GM20000 (cell line): Measurements from ENCODE around the gene RPP14.

Source experiments
- DNase-seq: peaks from one replicate; pipeline ENCODE4 v3.0.0; 2012; ENCODE audit warnings: low spot score
- CTCF ChIP-seq: IDR thresholded peaks from 2 replicates; pipeline ENCODE4 v1.5.1; 2012; ENCODE audit warnings: mild to moderate bottlenecking, control low read depth; ENCODE audit errors: extremely low read depth, missing control alignments

The RPP14 gene

GRCh38 chr3:58325525-58325992 is 19.5 kb downstream of the RPP14 start:
- no peak for TF ChIP-seq CTCF
- no peak for DNase-seq

GRCh38 chr3:58326267-58326900 is 20.3 kb downstream of the RPP14 start:
- no peak for TF ChIP-seq CTCF
- DNase-seq, result no peak

- DNase-seq, result no peak
- TF ChIP-seq CTCF, result no peak
These were observed 23.3 kb downstream of the RPP14 start for GRCh38 chr3:58329150-58329921.

GRCh38 chr3:58329922-58330413 is 23.9 kb downstream of the RPP14 start:
- no peak for DNase-seq
- no peak for TF ChIP-seq CTCF

- no peak for TF ChIP-seq CTCF
- no peak for DNase-seq
These were observed 25.6 kb downstream of the RPP14 start for GRCh38 chr3:58331593-58332152.

GRCh38 chr3:58332575-58333188 is 26.6 kb downstream of the RPP14 start, which contains the start of gene PXK:
Gene PXK, plus strand, starts transcription at chr3:58332892. Its CDS starts 97 bp downstream, at chr3:58332989.
- peak; percentile 26 for TF ChIP-seq CTCF
- peak; percentile 92 for DNase-seq
